ENCODE data around the gene BAIAP2. TPM values are rescaled to one million over a fixed set of nuclear protein-coding genes. Genes with fewer than 3 reads are reported as not detected.

BAIAP2 gene
- total and polyA plus RNA-seq, 2 donors (not counting 1 experiment from before 2014, with no cell fraction given), result 1.3 to 12.0 TPM

DNA sequence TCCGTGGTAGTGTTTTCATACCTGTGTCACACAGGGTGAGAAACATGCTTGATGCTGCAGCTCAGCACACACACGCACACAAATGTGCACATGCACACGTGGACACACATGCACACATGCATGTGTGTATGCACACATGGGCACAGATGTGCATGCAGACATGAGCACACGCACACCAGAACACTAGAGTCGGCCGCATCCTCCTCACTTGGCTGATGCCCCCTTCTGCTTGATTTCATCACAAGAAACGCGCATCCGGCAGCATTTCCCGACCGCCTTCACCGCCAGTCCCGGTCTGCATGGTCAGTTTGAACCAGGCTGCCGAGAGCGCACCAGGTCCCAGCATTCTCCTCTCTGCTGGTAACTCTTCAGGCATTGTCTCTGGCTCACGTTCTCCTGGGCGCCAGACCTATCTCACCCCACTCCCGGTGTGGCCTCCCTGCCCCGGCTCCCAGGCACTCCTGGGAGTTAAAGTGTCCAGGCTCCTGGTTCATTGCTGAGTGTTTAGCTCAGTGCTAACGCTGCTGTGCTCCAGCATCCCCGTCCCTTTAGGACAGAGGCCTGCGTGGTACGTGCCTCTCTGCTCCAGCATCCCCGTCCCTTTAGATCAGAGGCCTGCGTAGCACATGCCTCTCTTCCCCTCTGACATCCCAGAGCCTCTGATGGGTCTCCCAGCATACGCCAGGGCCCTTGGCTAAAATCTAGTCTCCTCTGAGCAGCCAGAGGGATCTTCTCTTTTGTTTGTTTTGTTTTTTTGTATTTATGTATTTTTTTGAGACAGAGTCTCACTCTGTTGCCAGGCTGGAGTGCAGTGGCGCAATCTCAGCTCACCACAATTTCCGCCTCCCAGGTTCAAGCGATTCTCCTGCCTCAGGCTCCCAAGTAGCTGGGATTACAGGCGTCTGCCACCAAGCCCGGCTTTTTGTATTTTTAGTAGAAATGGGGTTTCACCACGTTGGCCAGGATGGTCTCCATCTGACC is 16.0 kb downstream of the BAIAP2 start:
- ChIA-PET POLR2A (no interaction called here), CTCF (interaction anchor here (0.8 kb wide), 1 partner anchor 27 kb away, joined by 3 read pairs; no protein-coding TSS in a partner anchor)
- TF ChIP-seq CTCF (IDR thresholded peaks at IDR 0.05) (no peak), EZH2 (IDR thresholded peaks at IDR 0.05; ENCODE audit: borderline replicate concordance, insufficient read depth, low read depth, low read length, poor library complexity, severe bottlenecking) (no peak)
- no peak overlapping the region for H3K9ac ChIP-seq (ENCODE audit: low read length)
- 96% methylated on average over 29 of the region's 32 CpGs for WGBS (ENCODE audit: insufficient coverage)
- ATAC-seq (ENCODE audit: low read depth) (no peak), DNase-seq (no peak)
- H3K4me1 Mint-ChIP-seq, result peaks cover 9% of the 10 kb centered on the region
- H3K4me1 ChIP-seq (ENCODE audit: control insufficient read depth in 2 of 2, insufficient read depth in 2 of 2, low read length in 2 of 2), result peaks cover 0 to 14% of the 10 kb centered on the region in 2 donors
- H3K27ac Mint-ChIP-seq, result peak overlapping the region; percentile 10
- H3K4me3 ChIP-seq (ENCODE audit: control extremely low read depth in 1 of 5, extremely low read depth in 1 of 5, insufficient read depth in 1 of 5, low read depth in 2 of 5, low read length in 4 of 5), result no peak overlapping the region
- H3K27me3 ChIP-seq (replicated peaks in 1 of 4; ENCODE audit: control extremely low read depth in 1 of 4, control insufficient read depth in 3 of 4, insufficient read depth in 4 of 4, low read length in 3 of 4), result peaks cover 0 to 7% (median 0%) of the 10 kb centered on the region in 4 experiments
- peak overlapping the region; percentile 57 for H3K4me3 Mint-ChIP-seq
- intact Hi-C loops (cut with micrococcal nuclease), result no loop called here
- H3K9me3 Mint-ChIP-seq (ENCODE audit: insufficient read depth), result no peaks in the 10 kb centered on the region
- H3K27ac ChIP-seq (ENCODE audit: low read length in 2 of 2), result no peak overlapping the region
- H3K9me3 ChIP-seq (ENCODE audit: control extremely low read depth in 1 of 3, control insufficient read depth in 2 of 3, insufficient read depth in 1 of 3, low read length in 2 of 3), result peaks cover 0 to 3% (median 0%) of the 10 kb centered on the region in 3 donors
- no peak overlapping the region for H2AFZ ChIP-seq (ENCODE audit: insufficient read depth, low read depth, low read length, poor library complexity, severe bottlenecking)
- no peaks in the 10 kb centered on the region for H3K36me3 ChIP-seq (replicated peaks in 1 of 2; ENCODE audit: control extremely low read depth in 1 of 2, control insufficient read depth in 1 of 2, extremely low read depth in 1 of 2, insufficient read depth in 2 of 2, low read length in 1 of 2)
- no peak overlapping the region for H3K4me2 ChIP-seq (replicated peaks; ENCODE audit: low read depth, low read length, poor library complexity, severe bottlenecking)
- H3K79me2 ChIP-seq (ENCODE audit: control insufficient read depth, insufficient read depth, low read length), result no peaks in the 10 kb centered on the region
- no peaks in the 10 kb centered on the region for H4K20me1 ChIP-seq (ENCODE audit: control insufficient read depth, insufficient read depth, low read length, poor library complexity, severe bottlenecking)
- H3K27me3 Mint-ChIP-seq, result peaks cover 14% of the 10 kb centered on the region
